Vagina (tissue), 2 donors: Measurements from ENCODE around the gene CD248. TPM values are rescaled to one million over a fixed set of nuclear protein-coding genes. Genes with fewer than 3 reads are reported as not detected.

Experiments used
- DNase-seq, 2 donors: peaks; one replicate each; pipeline ENCODE4 v3.0.0-alpha.2; 2017; ENCODE audit errors: extremely low spot score in 2 of 2
- H3K27ac ChIP-seq: fragments of 200-600 bp; sonication (generic); one replicate; pipeline ENCODE4 v1.5.1; 2019
- H3K27me3 ChIP-seq: fragments of 200-600 bp; sonication (generic); one replicate; pipeline ENCODE4 v1.5.1; 2019
- H3K36me3 ChIP-seq, 2 donors: fragments of 200-600 bp; sonication (generic); one replicate each; pipeline ENCODE4 v1.5.1; 2017 to 2019
- H3K4me1 ChIP-seq: fragments of 200-600 bp; sonication (generic); one replicate; pipeline ENCODE4 v1.5.1; 2019
- H3K4me3 ChIP-seq, 2 donors: fragments of 200-600 bp; sonication (generic); 1 replicate in 1 of 2; 2 replicates in 1 of 2; pipeline ENCODE4 v1.5.1; 2016 to 2019
- H3K9me3 ChIP-seq: fragments of 200-600 bp; sonication (generic); one replicate; pipeline ENCODE4 v1.5.1; 2019
- POLR2A ChIP-seq, 2 donors: fragments of 450-650 bp; IDR thresholded peaks; one replicate each; pipeline ENCODE4 v1.6.1; 2017; ENCODE audit warnings: antibody characterized with exemption in 2 of 2, mild to moderate bottlenecking in 2 of 2, moderate library complexity in 2 of 2
- POLR2AphosphoS5 ChIP-seq, 2 donors: sonication (generic); formaldehyde crosslinking; IDR thresholded peaks; one replicate each; pipeline ENCODE4 v1.9.0; 2017; ENCODE audit warnings: antibody characterized with exemption in 2 of 2, mild to moderate bottlenecking in 2 of 2, low read depth in 1 of 2; ENCODE audit not compliant: insufficient read depth in 1 of 2
- intact Hi-C: fragments of 100-400 bp; cut with DNase I; formaldehyde crosslinking; loops from one replicate; pipeline ENCODE4 v1.15.1; 2023
- total RNA-seq: library from RNA; depleted of rRNA; stranded (reverse); fragments of >200 nt; gene quantifications from one replicate; pipeline ENCODE4 v1.2.3, GENCODE V29; 2016
- TF ChIP-seq, protein P1 (sequence below), 3 experiments: fragments of 450-650 bp in 2 of 3; fragments of 200-600 bp in 1 of 3; sonication (generic) in 1 of 3; IDR thresholded peaks; one replicate each; pipeline ENCODE4 v1.5.1; 2017 to 2019; ENCODE audit warnings: antibody characterized with exemption in 3 of 3, mild to moderate bottlenecking in 2 of 3, moderate library complexity in 2 of 3

The CD248 gene
- total RNA-seq, 1 donor from 2014 or later = 45.2 TPM

DNA sequence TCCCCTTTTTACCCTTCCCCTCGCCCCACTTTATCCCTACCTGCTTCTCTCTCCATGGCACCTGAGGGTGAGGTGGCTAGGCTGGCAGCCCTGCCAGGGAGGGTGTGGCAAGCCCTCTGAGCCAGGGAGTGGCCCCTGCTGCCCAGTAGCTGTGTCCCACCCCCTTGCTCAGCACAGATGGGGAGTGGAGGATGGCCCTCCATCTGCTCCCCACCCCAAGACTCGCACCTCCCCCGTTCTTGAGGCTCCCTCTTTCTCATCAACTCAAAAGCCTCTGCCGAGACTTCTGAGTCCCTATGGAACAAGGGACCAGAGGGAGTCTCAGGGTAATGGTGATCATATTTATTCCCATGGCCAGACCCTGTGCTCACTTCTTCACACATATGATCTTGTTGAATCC, 23.5 kb downstream of the CD248 start:
- H3K4me3 ChIP-seq = no peak overlapping the region
- H3K4me1 ChIP-seq = peaks cover 22% of the 10 kb centered on the region
- no peak for TF ChIP-seq POLR2AphosphoS5 (IDR thresholded peaks at IDR 0.05; ENCODE audit: insufficient read depth in 1 of 2, low read depth in 1 of 2)
- no peak for TF ChIP-seq POLR2A (IDR thresholded peaks at IDR 0.05)
- TF ChIP-seq, protein P1, sequence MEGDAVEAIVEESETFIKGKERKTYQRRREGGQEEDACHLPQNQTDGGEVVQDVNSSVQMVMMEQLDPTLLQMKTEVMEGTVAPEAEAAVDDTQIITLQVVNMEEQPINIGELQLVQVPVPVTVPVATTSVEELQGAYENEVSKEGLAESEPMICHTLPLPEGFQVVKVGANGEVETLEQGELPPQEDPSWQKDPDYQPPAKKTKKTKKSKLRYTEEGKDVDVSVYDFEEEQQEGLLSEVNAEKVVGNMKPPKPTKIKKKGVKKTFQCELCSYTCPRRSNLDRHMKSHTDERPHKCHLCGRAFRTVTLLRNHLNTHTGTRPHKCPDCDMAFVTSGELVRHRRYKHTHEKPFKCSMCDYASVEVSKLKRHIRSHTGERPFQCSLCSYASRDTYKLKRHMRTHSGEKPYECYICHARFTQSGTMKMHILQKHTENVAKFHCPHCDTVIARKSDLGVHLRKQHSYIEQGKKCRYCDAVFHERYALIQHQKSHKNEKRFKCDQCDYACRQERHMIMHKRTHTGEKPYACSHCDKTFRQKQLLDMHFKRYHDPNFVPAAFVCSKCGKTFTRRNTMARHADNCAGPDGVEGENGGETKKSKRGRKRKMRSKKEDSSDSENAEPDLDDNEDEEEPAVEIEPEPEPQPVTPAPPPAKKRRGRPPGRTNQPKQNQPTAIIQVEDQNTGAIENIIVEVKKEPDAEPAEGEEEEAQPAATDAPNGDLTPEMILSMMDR (IDR thresholded peaks at IDR 0.05) = no peak
- H3K27ac ChIP-seq = no peak overlapping the region
- intact Hi-C loops = no loop called here
- peaks cover 5% of the 10 kb centered on the region for H3K27me3 ChIP-seq
- no peaks in the 10 kb centered on the region for H3K9me3 ChIP-seq
- H3K36me3 ChIP-seq = no peaks in the 10 kb centered on the region
- no peak for DNase-seq

DNA sequence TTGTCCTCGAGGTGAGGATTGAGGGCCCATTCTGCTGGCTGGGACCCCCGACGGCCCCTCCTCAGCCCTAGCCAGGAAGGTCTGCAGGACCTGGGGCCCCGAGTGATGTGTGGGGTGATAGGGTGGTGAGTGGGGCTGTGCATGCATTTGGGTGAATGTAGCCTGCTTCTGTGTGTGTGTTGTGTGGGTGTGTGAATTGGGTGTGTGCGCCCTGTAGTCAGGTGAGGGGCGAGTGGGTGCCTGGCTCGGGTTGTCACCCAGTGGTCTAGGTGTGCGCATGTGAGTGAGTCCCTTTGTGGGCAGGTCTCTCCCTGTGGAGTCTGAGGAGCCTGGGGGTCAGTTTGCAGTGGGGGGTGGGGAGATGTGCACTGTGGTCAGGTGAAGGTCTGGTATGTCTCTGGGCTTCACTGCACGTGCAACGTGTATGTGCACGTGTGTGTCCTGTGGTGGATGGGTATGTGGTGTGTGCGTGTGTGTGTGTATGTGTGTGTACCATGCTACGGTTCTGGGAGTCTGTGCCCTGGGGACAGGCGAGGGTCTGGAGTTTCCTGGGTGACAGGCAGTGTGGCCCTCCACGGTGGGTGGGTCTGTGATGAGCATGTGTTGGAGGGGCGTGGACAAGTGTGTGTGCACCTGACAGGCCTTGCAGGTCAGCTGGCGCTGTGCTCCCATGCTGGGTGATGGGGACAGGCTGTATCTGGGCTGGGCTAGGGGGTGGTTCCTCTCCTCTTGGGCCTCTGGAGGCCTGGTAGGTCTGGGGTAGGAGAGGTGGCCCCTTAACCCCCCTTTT, 24.1 kb downstream of the CD248 start:
- Histone ChIP-seq H3K4me1 (peaks cover 28% of the 10 kb centered on the region), H3K9me3 (no peaks in the 10 kb centered on the region), H3K4me3 (no peak overlapping the region), H3K27me3 (peaks cover 5% of the 10 kb centered on the region), H3K27ac (no peak overlapping the region), H3K36me3 (no peaks in the 10 kb centered on the region)
- TF ChIP-seq, protein P1 (IDR thresholded peaks at IDR 0.05) = no peak
- TF ChIP-seq POLR2AphosphoS5 (IDR thresholded peaks at IDR 0.05; ENCODE audit: insufficient read depth in 1 of 2, low read depth in 1 of 2) = no peak
- no peak for TF ChIP-seq POLR2A (IDR thresholded peaks at IDR 0.05)
- no peak for DNase-seq
- intact Hi-C loops = no loop called here

DNA sequence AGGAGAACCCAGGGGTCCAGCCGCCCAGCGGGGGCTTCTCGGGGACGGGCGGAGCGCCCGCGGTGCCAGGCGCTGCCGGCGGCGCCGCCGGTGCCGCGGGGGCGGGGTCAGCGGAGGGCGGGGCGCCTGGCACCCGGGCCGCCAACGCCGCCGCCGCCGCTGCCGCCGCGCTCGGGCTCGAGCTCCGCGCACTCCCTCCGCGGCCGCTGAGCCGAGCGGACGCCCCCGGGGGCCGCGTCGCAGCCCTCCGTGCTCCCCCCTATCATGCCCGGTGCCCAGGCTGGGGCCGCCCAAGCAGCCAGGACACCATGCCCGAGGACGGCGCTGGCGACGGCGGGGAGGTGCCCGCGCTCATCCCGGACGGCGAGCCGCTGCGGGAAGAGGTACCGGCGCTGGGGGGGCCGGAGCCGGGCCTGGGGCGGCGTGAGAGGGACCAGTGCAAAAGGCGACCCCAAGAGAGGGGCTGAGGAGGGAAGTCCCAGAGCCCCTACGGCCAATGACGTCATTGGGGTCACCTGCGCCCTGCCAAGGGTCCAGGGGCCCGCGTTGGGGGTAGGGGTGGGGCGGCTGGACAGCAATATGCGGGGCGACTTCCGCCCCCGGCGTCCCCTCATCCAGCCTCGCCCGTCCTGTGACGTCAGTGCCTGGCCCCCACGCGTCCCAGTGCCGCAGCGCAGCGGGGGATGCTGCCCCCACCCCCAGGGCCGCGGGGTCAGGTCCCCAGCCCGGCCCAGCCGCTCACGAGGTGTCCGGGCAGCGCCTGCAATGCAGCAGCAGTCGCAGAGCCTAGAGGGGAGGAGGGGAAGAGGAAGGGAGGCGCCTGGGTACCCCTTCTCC, 24.9 kb downstream of the CD248 start, which contains the start of gene TMEM151A:
TMEM151A (plus strand) TSS at position 189 of the 837 bp plus-strand sequence; CDS start at position 309, 120 bp downstream.
- H3K27me3 ChIP-seq = peaks cover 5% of the 10 kb centered on the region
- no peak within 1 kb of the TSS for H3K27ac ChIP-seq
- no peaks in the 10 kb centered on the region for H3K9me3 ChIP-seq
- intact Hi-C loops = no loop called here
- H3K4me3 ChIP-seq = peak within 1 kb of the TSS; percentile 39 to 40
- H3K4me1 ChIP-seq = peaks cover 36% of the 10 kb centered on the region
- no peaks in the 10 kb centered on the region for H3K36me3 ChIP-seq
- no peak for DNase-seq
- TF ChIP-seq, protein P1 (IDR thresholded peaks at IDR 0.05) = no peak
- TF ChIP-seq POLR2A (IDR thresholded peaks at IDR 0.05) = no peak
- TF ChIP-seq POLR2AphosphoS5 (IDR thresholded peaks at IDR 0.05; ENCODE audit: insufficient read depth in 1 of 2, low read depth in 1 of 2) = no peak

DNA sequence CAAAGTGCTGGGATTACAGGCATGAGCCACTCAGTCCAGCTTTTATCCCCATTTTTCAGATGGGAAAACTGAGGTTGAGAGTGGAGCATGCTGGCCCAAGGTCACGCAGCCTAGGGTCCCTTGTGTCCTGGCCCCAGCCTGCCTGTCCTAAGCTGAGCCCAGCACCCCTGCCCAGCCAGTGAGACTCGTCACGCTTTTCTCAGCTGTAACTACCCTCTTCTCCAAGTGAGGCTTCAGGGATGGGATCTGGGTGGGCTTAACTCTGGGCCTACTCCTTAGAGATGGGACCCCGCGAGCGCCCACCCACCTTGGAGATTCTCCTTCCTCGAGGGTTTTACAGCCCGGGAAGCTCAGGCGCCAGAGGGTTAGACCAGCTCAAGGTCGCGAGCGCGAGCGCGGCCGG, 25.5 kb downstream of the CD248 start:
- Histone ChIP-seq H3K4me3 (peak overlapping the region in 1 of 2 donors; percentile 40), H3K27ac (no peak overlapping the region), H3K27me3 (peaks cover 5% of the 10 kb centered on the region), H3K4me1 (peaks cover 42% of the 10 kb centered on the region), H3K36me3 (no peaks in the 10 kb centered on the region), H3K9me3 (no peaks in the 10 kb centered on the region)
- TF ChIP-seq, protein P1 (IDR thresholded peaks at IDR 0.05) = no peak
- no peak for DNase-seq
- intact Hi-C loops = no loop called here

DNA sequence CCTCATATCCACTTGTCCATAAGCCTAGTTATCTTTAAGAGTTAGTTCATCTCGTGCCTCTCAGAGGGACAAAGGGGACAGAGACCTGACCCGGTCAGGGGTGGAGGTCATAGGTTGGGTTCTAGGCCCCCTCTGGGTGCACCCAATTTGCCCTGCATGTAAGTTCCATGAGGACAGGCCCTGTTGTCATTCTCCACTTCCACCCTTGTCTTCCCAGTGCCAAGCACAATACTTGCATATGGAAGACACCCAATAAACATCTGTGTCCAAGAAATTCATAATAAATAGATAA, 26.6 kb downstream of the CD248 start:
- H3K9me3 ChIP-seq = no peaks in the 10 kb centered on the region
- no peak for TF ChIP-seq POLR2AphosphoS5 (IDR thresholded peaks at IDR 0.05; ENCODE audit: insufficient read depth in 1 of 2, low read depth in 1 of 2)
- TF ChIP-seq, protein P1 (IDR thresholded peaks at IDR 0.05) = no peak
- no peak for TF ChIP-seq POLR2A (IDR thresholded peaks at IDR 0.05)
- H3K36me3 ChIP-seq = no peaks in the 10 kb centered on the region
- no peak overlapping the region for H3K4me3 ChIP-seq
- H3K27me3 ChIP-seq = peaks cover 5% of the 10 kb centered on the region
- peaks cover 42% of the 10 kb centered on the region for H3K4me1 ChIP-seq
- H3K27ac ChIP-seq = no peak overlapping the region
- intact Hi-C loops = no loop called here
- no peak for DNase-seq
